ENCODE data around the gene SEZ6.

Gene SEZ6

DNA sequence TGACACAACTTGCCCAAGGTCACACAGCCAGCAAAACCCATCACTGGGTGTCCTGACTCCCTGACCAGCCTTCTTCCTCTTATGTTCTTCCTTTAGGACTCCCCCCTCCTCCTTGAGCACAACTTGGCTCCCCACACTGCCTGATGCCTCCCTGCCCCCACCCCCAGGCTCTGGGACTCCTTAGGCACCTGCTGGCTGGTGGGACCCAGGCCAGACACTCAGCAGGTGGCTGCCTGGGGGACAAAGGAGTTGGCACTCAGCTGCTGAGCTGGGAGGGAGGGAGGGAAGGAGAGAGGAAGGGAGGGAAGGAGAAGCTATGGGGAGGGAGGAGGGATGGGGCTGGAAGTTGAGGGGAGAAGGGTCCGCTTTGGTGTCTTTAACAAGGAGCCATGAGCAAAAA, 8.0 kb downstream of the SEZ6 start:
- TF ChIP-seq, protein P1, sequence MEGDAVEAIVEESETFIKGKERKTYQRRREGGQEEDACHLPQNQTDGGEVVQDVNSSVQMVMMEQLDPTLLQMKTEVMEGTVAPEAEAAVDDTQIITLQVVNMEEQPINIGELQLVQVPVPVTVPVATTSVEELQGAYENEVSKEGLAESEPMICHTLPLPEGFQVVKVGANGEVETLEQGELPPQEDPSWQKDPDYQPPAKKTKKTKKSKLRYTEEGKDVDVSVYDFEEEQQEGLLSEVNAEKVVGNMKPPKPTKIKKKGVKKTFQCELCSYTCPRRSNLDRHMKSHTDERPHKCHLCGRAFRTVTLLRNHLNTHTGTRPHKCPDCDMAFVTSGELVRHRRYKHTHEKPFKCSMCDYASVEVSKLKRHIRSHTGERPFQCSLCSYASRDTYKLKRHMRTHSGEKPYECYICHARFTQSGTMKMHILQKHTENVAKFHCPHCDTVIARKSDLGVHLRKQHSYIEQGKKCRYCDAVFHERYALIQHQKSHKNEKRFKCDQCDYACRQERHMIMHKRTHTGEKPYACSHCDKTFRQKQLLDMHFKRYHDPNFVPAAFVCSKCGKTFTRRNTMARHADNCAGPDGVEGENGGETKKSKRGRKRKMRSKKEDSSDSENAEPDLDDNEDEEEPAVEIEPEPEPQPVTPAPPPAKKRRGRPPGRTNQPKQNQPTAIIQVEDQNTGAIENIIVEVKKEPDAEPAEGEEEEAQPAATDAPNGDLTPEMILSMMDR (IDR thresholded peaks at IDR 0.05; ENCODE audit: control insufficient read depth, insufficient read depth, low read depth, low read length, missing control alignments), result no peak
- DNase-seq (ENCODE audit: low read depth), result no peak
- no peak overlapping the region for H3K4me3 ChIP-seq (ENCODE audit: control insufficient read depth, low read depth, low read length)

DNA sequence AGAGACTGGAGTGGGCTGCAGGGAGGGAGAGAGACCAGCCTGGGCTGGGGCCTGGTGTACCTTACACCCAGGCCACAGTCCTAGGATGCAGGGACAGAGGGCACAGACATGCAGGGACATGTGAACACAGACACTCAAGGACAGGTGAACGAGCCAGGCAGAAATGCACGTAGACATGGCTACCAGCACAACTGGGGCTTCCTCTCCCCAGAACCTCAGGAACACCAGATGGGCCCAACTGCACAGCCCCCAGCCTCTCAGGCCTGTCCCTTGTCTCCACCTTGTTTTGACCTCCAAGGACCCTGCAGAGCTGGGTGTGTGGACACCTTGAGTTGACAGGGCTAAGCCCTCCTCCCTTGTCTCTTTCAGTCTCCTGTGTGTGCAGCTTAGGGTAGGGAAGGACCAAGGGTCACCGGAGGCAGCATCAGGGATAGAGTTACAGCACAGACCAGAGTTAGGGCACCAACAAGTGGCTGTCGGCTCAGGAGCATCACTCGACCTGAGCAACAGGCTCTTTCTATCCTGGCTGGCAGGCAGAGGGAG, 9.2 kb downstream of the SEZ6 start:
- no peak for DNase-seq (ENCODE audit: low read depth)
- TF ChIP-seq, protein P1 (IDR thresholded peaks at IDR 0.05; ENCODE audit: control insufficient read depth, insufficient read depth, low read depth, low read length, missing control alignments), result no peak
- no peak overlapping the region for H3K4me3 ChIP-seq (ENCODE audit: control insufficient read depth, low read depth, low read length)

DNA sequence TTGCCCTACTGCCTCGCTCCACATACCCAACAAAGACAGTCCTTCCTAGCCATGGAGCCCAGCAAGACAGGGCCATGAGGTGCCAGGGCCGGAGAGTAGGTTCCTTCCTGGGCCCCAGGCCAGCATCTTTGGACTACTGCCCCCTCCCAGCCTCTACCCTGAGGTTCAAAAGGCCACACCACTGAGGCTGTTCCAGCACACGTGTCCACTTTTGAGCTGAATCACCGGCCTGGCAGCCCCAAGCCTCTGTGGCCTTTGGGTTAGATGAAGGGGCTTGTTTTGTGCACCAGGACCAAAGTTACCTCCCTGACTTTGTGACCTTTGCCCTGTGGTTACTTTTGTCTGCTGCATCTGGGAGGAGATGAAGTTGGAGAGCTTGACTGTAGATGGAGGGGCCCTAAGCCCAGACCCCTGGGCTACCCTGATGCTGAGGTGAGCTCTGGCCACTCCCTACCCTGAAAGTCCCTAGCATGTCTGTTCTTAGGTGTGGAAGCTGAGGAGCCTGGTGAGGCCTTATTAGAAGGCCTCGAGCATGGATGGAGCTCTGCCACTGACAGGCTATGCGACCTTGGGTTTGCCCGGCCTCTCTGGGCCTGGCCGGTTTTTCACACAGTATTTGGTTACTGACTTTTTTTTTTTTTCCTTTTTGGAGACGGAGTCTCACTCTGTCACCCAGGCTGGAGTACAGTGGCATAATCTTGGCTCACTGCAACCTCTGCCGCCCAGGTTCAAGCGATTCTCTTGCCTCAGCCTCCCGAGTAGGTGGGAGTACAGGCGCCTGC, 12.0 kb downstream of the SEZ6 start:
- no peak overlapping the region for H3K4me3 ChIP-seq (ENCODE audit: control insufficient read depth, low read depth, low read length)
- no peak for DNase-seq (ENCODE audit: low read depth)
- TF ChIP-seq, protein P1 (IDR thresholded peaks at IDR 0.05; ENCODE audit: control insufficient read depth, insufficient read depth, low read depth, low read length, missing control alignments), result no peak

DNA sequence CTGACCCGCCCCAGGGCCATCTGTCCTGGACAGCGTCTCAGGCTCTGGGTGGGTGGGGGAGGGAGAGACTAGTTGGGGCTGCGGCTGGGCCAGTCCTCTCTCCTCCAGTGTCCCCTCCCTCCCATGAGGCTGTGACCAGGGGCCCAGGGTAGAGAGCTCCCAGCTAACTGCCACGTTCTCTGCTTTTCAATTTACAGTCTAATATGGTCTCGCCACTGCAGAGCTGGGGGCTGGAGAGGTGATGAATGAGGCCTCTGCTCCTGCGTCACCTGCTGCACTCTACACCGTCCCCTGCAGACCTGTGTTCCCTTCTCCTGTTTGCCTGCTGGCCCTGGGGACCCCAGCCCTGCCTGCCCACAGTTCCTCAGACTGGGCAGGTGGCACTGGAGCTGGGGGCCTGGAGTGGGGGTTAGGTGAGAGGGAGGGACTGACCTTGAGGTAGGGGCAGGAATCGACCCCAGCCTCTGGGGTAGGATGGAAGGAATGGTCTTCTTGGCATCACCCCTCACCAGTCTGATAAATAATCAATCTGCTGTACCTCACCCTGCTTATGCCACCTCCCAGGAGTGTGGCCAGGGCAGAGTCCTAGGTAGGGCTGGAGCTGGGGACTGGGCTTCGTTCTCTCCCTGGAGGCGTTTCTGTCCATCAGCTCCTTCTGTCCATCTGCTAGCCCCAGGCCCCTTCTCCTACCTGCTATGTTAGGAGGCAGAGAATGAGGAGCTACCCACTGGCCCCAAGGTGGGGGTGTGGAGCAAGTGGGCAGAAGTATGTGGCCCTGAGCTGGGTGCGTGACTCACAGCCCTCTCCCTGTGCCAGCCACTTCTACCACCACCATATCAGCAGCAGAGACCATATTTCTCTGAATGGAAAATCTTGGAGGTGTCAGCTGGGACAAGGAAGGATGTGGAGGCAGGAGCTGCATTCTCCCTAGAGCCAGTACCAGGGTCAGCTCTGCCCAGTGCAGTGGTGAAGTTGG, 12.9 kb downstream of the SEZ6 start:
- no peak overlapping the region for H3K4me3 ChIP-seq (ENCODE audit: control insufficient read depth, low read depth, low read length)
- no peak for DNase-seq (ENCODE audit: low read depth)
- TF ChIP-seq, protein P1 (IDR thresholded peaks at IDR 0.05; ENCODE audit: control insufficient read depth, insufficient read depth, low read depth, low read length, missing control alignments), result no peak

DNA sequence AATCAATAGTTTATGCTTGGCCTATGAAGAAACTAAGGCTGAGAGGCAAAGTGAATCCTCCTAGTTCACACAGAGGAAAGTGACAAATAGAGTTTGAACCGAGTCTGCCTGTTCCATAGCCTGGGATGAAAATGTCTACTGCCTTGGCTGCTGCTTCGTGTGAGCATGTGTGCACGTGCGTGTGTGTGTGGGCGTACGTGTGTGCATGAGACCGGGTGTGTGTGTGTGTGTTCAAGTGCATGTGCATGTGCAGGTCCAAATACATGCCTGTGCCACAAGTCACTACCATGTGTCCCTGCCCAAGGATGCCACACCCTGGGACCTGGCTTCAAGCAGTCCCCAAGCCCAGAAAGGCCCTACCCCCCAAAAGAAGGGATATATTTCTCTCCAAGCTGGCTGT, 13.6 kb downstream of the SEZ6 start:
- TF ChIP-seq, protein P1 (IDR thresholded peaks at IDR 0.05; ENCODE audit: control insufficient read depth, insufficient read depth, low read depth, low read length, missing control alignments), result no peak
- no peak overlapping the region for H3K4me3 ChIP-seq (ENCODE audit: control insufficient read depth, low read depth, low read length)
- no peak for DNase-seq (ENCODE audit: low read depth)

DNA sequence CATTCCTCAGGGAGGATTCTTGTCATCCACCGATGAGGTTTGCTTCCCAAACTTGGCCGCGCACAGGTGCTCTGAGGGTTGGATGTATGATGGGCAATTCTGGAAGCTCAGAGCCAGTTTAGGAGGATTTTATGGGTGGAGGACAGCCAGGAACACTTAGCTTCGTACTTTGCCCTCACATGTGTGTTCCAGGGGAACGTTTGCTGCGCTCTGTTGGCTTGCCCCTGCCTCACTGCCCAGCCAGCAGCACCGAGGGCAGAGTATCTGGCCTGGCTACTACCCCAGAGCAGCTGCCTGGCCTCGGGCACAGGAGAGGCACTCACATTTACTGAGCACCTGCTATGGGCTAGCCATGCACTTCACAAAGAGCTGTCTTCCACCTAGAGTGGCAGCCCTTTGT, 14.1 kb downstream of the SEZ6 start:
- TF ChIP-seq, protein P1 (IDR thresholded peaks at IDR 0.05; ENCODE audit: control insufficient read depth, insufficient read depth, low read depth, low read length, missing control alignments), result no peak
- no peak for DNase-seq (ENCODE audit: low read depth)
- no peak overlapping the region for H3K4me3 ChIP-seq (ENCODE audit: control insufficient read depth, low read depth, low read length)

Measured in AG09309 (cell line).